Measurements from ENCODE around the gene MYO1H.

MYO1H gene

GRCh38 chr12:109464642-109465351 is 117.1 kb downstream of the MYO1H start:
- Histone ChIP-seq H3K27ac (ENCODE audit: extremely low read depth, low read depth, low read length) (no peak overlapping the region), H3K36me3 (ENCODE audit: control insufficient read depth in 2 of 2, insufficient read depth in 1 of 2, low read length in 2 of 2) (peaks cover 0 to 57% of the 10 kb centered on the region in 2 experiments; a peak in 2 of 3 replicates), H3K4me1 (ENCODE audit: control insufficient read depth, insufficient read depth, low read length) (peaks cover 16% of the 10 kb centered on the region), H3K9me3 (ENCODE audit: control insufficient read depth, insufficient read depth, low read depth, low read length) (no peaks in the 10 kb centered on the region), H3K4me3 (ENCODE audit: low read depth, low read length) (no peak overlapping the region)
- peak; percentile 73 for TF ChIP-seq REST (tag by site-specific recombination; IDR thresholded peaks at IDR 0.05)
- no peak for TF ChIP-seq ZNF596 (tag by site-specific recombination; IDR thresholded peaks at IDR 0.05)
- 0 out of 2 replicates have a peak, but pooled peaks have one; percentile 17 for TF ChIP-seq FEZF1 (tag by site-specific recombination; IDR thresholded peaks at IDR 0.05)
- TF ChIP-seq ZNF600 (tag by site-specific recombination; IDR thresholded peaks at IDR 0.05), result 0 out of 2 replicates have a peak, but pooled peaks have one; percentile 31
- TF ChIP-seq ZNF292 (tag by site-specific recombination; IDR thresholded peaks at IDR 0.05; ENCODE audit: borderline replicate concordance, low read depth), result no peak
- POLR2A ChIA-PET, result interaction anchor here (1.8 kb wide), 1 partner anchor 12 kb away, joined by 5 read pairs; the partner anchor contains the start of genes KCTD10 and UBE3B
- CTCF ChIA-PET, result interaction anchor here (0.6 to 5.3 kb wide), 4 partner anchors 12 to 71 kb away, joined by 3 to 27 read pairs (median 4); no protein-coding TSS in a partner anchor

GRCh38 chr12:109466305-109466704 is 118.6 kb downstream of the MYO1H start:
- H3K9me3 ChIP-seq (ENCODE audit: control insufficient read depth, insufficient read depth, low read depth, low read length), result no peaks in the 10 kb centered on the region
- no peak overlapping the region for H3K4me3 ChIP-seq (ENCODE audit: low read depth, low read length)
- no peak for TF ChIP-seq ZNF239 (tag by site-specific recombination; IDR thresholded peaks at IDR 0.05)
- TF ChIP-seq ZNF747 (tag by site-specific recombination; IDR thresholded peaks at IDR 0.05), result no peak
- no peak for TF ChIP-seq ZNF639 (tag by site-specific recombination; IDR thresholded peaks at IDR 0.05)
- TF ChIP-seq KLF10 (tag by site-specific recombination; IDR thresholded peaks at IDR 0.05), result no peak
- TF ChIP-seq ZNF280D (tag by site-specific recombination; IDR thresholded peaks at IDR 0.05), result no peak
- no peak for TF ChIP-seq ZSCAN30 (tag by site-specific recombination; IDR thresholded peaks at IDR 0.05)
- TF ChIP-seq GFI1B (tag by site-specific recombination; IDR thresholded peaks at IDR 0.05), result no peak
- TF ChIP-seq ZNF423 (tag by site-specific recombination; IDR thresholded peaks at IDR 0.05), result no peak
- TF ChIP-seq ZNF248 (tag by site-specific recombination; IDR thresholded peaks at IDR 0.05), result no peak
- no peak for TF ChIP-seq ZNF416 (tag by site-specific recombination; IDR thresholded peaks at IDR 0.05)
- no peak for TF ChIP-seq OSR2 (tag by site-specific recombination; IDR thresholded peaks at IDR 0.05)
- no peak for TF ChIP-seq ZFP37 (tag by site-specific recombination; IDR thresholded peaks at IDR 0.05)
- no peak for TF ChIP-seq ZNF175 (tag by site-specific recombination; IDR thresholded peaks at IDR 0.05)
- TF ChIP-seq KLF9 (tag by site-specific recombination; IDR thresholded peaks at IDR 0.05; ENCODE audit: low read depth), result no peak
- peaks cover 0 to 52% of the 10 kb centered on the region in 2 experiments; a peak in 2 of 3 replicates for H3K36me3 ChIP-seq (ENCODE audit: control insufficient read depth in 2 of 2, insufficient read depth in 1 of 2, low read length in 2 of 2)
- ChIA-PET CTCF (no interaction called here), POLR2A (no interaction called here)
- peaks cover 16% of the 10 kb centered on the region for H3K4me1 ChIP-seq (ENCODE audit: control insufficient read depth, insufficient read depth, low read length)
- H3K27ac ChIP-seq (ENCODE audit: extremely low read depth, low read depth, low read length), result no peak overlapping the region
